GM18868 (cell line): ENCODE results near the gene WDR54.
"Not testable (repeated sequence)": the region's sequence is repeated elsewhere in the genome, so short reads cannot be mapped to it uniquely, and the experiment has no call there.

Experiments
- ATAC-seq: cut with Tn5 transposase; IDR thresholded peaks from one replicate; pipeline ENCODE4 v1.9.1; 2021; ENCODE audit warnings: mild to moderate bottlenecking, moderate library complexity; ENCODE audit not compliant: unreplicated experiment

Gene WDR54

GRCh38 chr2:74427551-74427950 is 6.0 kb downstream of the WDR54 start:
- ATAC-seq = no peak

DNA sequence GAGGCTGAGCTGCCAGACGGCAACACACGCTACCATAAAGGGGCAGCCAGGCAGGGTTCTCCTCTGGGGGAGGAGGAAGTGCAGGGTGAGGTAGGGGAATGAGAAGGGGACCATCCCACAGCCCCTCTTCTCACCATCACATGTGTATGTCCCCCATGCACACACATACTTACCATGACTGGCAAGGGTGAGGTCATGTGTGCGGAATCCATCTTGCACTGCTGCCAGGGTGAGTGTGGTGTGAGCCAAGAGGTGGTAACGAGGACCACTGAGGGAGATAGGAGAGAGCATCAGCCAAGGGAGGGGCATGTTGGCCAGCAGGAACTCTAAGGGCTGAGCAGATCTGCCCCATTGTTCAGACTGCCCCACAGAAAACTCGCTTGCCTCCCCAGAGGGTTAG is 7.1 kb downstream of the WDR54 start:
- no peak for ATAC-seq

GRCh38 chr2:74429487-74430451 is 8.2 kb downstream of the WDR54 start:
- no peak for ATAC-seq

DNA sequence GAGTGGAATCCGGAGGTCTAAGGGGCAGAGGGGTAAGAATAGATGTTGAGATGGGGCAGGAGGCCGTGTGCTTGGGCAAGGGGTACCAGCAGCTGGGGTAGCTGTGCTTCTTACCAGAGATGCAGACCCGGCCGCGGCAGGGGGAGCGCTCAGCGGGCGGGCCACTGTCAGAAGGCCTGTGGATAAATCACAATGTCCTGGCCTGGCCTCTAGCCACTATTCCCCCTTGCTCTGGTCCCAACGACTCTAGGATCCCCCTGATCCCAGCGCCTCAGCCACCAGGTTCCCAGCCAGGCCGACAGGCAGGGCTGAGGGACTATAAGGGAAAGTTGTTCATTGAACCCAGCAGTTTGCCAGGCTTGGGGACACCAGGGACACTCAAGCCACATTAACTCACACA is 9.0 kb downstream of the WDR54 start:
- no peak for ATAC-seq

DNA sequence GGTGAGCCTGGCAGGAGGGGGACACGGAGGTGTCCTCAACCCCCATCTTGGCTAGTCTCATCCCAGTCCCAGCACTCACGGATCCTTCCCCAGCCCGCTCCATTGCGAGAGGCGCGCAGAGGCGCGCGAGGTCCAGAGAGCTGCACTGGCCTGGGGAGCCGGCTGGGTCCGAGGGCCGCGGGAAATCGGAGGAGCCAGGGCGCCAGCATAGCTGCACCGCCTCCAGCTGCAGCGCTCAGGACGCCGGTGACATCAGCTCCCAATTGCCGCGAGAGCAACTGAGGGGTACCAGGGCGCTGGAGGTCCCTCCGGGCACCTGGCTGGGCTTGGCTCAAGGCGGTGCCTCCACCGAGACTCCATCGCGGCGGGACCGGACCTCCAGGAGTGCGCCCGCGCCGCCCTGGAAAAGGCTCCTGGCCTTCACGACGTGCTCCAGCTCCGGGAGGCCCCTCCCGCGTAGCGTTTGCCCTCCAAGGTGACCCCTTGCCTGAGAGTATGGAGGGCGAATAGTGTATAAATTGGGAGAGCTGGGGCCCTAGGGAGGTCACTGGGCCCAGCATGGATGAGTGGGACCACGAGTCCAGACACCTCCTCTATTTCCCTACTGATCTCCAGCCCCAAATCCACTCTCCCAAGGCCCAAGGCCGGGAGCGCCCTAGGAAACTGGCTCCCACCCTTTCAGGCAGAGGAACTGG is 14.7 kb downstream of the WDR54 start:
- no peak for ATAC-seq

DNA sequence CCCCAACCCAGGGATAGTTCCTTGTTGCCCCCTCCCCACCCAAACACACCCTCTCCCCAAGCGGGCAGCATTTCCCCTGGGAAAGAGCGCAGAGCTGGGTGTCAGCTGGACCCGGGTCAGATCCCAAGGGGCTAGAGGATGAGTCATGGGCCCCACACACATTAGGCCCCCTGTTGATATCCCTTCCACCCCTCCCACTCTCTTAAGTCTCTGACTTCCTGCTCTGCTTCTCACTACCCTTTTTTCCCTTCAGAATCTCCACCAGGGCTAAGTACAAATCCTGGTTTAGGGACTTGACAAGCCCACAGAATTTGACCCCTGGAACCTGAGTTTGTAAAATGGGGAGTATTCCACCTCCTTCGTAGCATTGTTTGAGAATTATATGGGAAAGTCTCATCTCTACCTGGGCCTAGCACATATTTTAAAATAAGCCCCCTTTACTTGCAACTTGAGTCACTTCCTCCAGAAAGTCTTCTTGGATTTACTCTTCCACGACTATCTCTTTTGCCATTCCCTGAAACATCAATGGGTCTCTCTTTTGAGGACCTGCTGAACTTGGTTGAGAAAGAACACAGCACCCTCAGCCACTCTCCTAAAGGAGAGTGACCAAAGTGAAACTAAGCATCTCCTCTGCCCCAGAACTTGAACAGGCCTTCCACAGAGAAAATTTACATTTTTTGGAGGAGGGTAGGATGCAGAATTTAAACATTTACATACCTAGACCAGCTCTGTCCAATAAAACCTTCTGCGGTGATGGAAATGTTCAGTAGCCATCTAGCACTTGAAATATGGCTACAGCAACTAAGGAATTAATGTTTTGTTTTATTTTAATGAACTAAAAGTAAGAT is 15.5 kb downstream of the WDR54 start:
- ATAC-seq = no peak

DNA sequence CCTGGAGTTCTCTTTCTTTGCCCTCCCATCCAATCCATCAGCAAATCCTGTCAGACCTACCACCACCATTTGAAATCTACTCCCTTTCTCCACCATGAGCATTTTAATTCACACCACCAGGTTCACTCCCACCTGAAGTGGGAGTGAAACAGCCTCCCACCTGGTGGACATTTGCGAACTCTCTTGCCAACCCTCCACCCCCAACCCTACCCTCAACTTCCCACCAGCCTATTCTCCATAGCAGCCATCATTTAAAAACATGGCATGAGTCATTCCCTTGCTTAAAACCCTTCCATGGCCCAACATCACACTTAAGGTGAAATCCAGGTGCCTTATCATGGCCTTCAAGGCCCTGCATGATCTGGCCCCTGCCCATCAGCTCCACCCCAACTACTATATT is 16.7 kb downstream of the WDR54 start:
- ATAC-seq = no peak

GRCh38 chr2:74439373-74439772 is 17.8 kb downstream of the WDR54 start:
- ATAC-seq = no peak

DNA sequence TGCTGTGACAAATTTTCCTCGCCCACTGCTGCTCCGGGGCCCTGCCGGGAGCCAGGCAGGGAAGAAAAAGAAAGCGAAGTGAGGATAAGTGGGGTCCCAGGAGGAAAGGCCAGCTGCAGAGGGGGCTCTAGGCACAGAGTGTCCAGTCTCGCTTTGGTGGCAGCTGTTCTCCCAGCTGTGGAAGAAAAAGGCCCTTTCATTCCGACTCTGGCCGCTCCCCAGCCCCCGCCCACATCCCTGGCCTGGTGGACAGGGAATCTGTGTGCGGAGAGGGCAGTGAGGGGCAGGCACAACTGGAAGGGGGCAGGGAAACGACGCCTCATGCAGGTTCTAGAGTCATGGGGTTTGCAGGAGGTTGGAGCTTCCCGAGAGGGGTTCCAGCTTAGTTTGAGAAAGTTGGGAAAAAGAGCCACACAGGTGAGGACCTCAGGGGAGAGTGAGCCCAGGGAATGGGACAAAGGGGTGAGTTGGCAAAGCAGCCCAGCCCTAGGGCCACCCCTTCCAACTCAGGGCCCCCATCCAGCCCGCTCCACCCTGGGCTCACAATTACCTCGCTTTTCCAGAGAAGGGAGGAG is 18.4 kb downstream of the WDR54 start:
- no peak for ATAC-seq

DNA sequence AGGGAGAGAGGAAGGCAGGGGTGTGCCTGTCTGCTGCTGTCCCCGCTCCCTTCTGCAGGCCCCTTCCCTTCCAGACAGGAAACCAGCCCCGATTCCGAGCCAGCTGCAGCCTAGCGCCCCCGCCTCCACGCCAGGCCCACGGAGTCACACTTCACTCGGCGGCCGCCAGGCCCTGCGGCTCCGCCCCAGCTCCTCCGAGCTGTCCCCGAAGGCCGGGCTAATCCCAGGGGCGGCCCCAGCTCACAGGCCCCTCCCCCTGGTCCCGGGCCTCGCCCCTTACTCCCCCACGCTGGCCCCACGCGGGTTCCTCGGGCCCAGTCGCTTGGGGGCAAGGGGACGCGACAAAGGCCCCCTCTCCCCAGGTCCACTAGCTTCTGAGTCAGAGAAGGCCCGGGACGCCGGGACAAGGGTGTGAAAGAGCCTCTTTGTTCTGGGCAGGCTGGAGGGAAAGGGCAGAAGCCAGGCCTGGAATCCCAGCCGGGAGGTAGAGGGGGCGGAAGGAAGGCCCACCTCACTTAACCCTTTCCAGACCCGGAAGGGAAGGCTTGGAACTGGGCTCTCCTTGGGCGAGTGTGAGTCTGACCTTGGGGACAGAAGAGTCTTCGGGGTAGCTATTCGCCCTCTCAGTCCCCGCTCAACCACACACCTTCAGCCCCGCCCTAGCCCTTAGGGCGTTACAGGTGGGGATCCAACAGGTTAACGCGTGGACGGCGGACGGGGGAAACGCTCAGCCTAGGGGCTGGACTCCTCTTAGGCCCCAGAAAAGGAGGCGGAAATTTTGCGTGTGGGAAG is 19.0 kb downstream of the WDR54 start:
- peak; percentile 92 for ATAC-seq

GRCh38 chr2:74441170-74441689 is 19.7 kb downstream of the WDR54 start:
- no peak for ATAC-seq

GRCh38 chr2:74441690-74442482 is 20.4 kb downstream of the WDR54 start, which contains the start of gene RTKN:
Gene RTKN (minus strand): TSS chr2:74441937. CDS start chr2:74441816, 121 bp downstream.
- ATAC-seq = no peak

GRCh38 chr2:74442483-74443297 is 21.2 kb downstream of the WDR54 start:
- ATAC-seq = not testable (repeated sequence)

DNA sequence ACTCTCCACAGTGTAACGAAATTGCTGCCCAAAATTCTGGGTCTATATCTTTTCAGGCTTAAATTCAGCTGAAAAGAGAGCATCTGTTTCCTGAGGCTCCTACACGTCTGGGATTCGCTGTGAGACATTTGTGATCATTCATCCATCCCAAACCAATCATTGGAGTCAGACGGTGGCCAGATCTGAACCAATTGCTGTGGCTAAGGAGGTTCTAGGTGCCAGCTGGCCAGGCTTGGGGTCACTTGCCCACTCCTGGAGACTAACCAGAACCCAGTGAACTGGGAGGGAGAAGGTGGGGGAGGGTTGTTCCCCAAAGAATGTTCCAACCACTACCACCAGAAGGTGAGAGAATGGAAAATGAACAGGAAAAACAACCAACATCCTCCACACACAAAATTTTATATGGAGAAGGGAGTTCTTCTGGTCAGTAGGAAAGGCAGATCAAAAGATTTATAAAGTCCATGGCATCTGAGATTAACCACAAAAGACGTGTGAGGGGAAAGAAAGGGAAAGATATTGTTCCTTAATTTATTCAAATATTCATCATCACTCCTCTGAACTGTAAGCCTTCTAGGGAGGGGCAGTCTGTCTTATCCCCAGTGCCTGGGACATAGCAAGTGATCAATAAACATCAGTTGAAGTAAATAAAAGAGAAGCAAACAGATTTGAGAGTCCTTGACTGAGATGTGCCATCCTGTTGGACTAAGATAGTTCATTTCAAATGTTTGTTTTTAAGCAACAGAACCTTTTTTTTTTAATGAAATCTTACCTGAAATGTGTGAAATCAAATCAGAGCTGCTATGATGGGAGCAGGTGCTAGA is 23.2 kb downstream of the WDR54 start:
- no peak for ATAC-seq

- no peak for ATAC-seq
Measured at GRCh38 chr2:74447230-74447999, 25.9 kb downstream of the WDR54 start.

DNA sequence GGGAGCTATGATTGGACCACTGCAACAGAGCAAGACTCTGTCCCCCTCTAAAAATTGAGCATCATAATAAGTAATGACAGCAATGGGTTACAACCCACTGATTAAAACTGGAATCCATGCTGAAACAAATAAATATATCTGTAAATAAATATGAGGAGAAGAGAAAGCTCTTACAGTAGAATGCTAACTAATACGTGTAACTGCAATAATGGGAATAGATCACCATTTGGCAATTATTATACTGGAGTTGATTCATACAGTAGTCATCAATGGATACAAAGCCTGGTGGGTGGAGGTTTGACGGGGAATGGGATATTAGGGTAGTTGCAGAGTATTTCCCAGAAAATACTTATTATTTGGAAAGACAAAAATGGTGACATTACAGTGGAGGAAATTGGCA is 27.2 kb downstream of the WDR54 start:
- no peak for ATAC-seq
